Endodermal cell (in vitro differentiated cells): ENCODE measurements around the gene ALKBH5. TPM values are rescaled to one million over a fixed set of nuclear protein-coding genes. Genes with fewer than 3 reads are reported as not detected.
A peak's percentile ranks its signal among the peaks of the same experiment; 100 is the strongest.

Experiments
- DNase-seq: peaks from one replicate; pipeline ENCODE4 v3.0.0-alpha.2; 2017
- H3K27ac ChIP-seq: 2 replicates; pipeline ENCODE4 v1.5.1; 2013; ENCODE audit warnings: mild to moderate bottlenecking, low read depth, low read length, moderate library complexity
- H3K27me3 ChIP-seq: 2 replicates; pipeline ENCODE4 v1.6.1; 2013; ENCODE audit warnings: mild to moderate bottlenecking, low read length, moderate library complexity; ENCODE audit not compliant: insufficient read depth, control insufficient read depth, poor library complexity, severe bottlenecking
- H3K36me3 ChIP-seq: 2 replicates; pipeline ENCODE4 v1.7.0; 2013; ENCODE audit warnings: mild to moderate bottlenecking, low read length, moderate library complexity; ENCODE audit not compliant: control insufficient read depth, insufficient read depth
- H3K4me1 ChIP-seq: one replicate; pipeline ENCODE4 v1.7.0; 2013; ENCODE audit warnings: low read length; ENCODE audit not compliant: control insufficient read depth, insufficient read depth
- H3K4me3 ChIP-seq: 2 replicates; pipeline ENCODE4 v1.5.1; 2013; ENCODE audit warnings: mild to moderate bottlenecking, low read length, moderate library complexity
- H3K9ac ChIP-seq: 2 replicates; pipeline ENCODE4 v1.6.1; 2013; ENCODE audit warnings: mild to moderate bottlenecking, low read length, moderate library complexity; ENCODE audit not compliant: poor library complexity, severe bottlenecking; ENCODE audit errors: extremely low read depth
- H3K9me3 ChIP-seq: 2 replicates; pipeline ENCODE4 v1.6.1; 2013; ENCODE audit warnings: mild to moderate bottlenecking, low read length, moderate library complexity; ENCODE audit not compliant: control insufficient read depth
- H3K27ac Mint-ChIP-seq: 2 replicates; pipeline ENCODE4 v1.8.0; 2020; ENCODE audit warnings: mixed read lengths
- H3K27me3 Mint-ChIP-seq: 2 replicates; pipeline ENCODE4 v1.8.0; 2021; ENCODE audit warnings: mild to moderate bottlenecking, mixed read lengths; ENCODE audit not compliant: insufficient read depth
- H3K36me3 Mint-ChIP-seq: 2 replicates; pipeline ENCODE4 v1.8.0; 2020; ENCODE audit warnings: low read depth, mixed read lengths
- H3K4me1 Mint-ChIP-seq: 2 replicates; pipeline ENCODE4 v1.8.0; 2020; ENCODE audit warnings: mixed read lengths
- H3K4me3 Mint-ChIP-seq: 2 replicates; pipeline ENCODE4 v1.8.0; 2020; ENCODE audit warnings: mild to moderate bottlenecking, moderate library complexity, mixed read lengths
- H3K9me3 Mint-ChIP-seq: 2 replicates; pipeline ENCODE4 v1.8.0; 2020; ENCODE audit warnings: mild to moderate bottlenecking, mixed read lengths
- CTCF ChIP-seq: fragments of 200-600 bp; sonication (generic); conservative IDR thresholded peaks from 2 replicates; pipeline ENCODE4 v1.5.0; 2021; ENCODE audit warnings: antibody characterized with exemption, mild to moderate bottlenecking
- WGBS, 2 experiments: methylation state at CpG; one replicate each; pipeline versions ENCODE4 v1.1.5 to v1.1.7; 2013; ENCODE audit warnings: missing lambda C conversion rate in 2 of 2, mixed read lengths in 1 of 2; ENCODE audit not compliant: insufficient coverage in 1 of 2, insufficient read length in 1 of 2; 5-methylcytosine and 5-hydroxymethylcytosine counted together
- total RNA-seq, 2 donors: library from RNA; stranded (reverse); fragmentation: NEBNext Ultra II Directional in 1 of 2; extraction: Animal tissue kit (Norgen Biotek cat#: 25700) in 1 of 2; gene quantifications; 2 replicates in 1 of 2; 3 replicates in 1 of 2; pipeline ENCODE4 v1.2.1, GENCODE V29; 2021

The ALKBH5 gene
- total RNA-seq, 2 donors from 2014 or later: 64.1 to 80.9 TPM

GRCh38 chr17:18158022-18158600 lies 25.5 kb upstream of the ALKBH5 start:
- Mint-ChIP-seq H3K9me3 (no peaks in the 10 kb centered on the region), H3K4me3 (peak overlapping the region; percentile 80), H3K4me1 (no peaks in the 10 kb centered on the region), H3K36me3 (no peaks in the 10 kb centered on the region), H3K27me3 (no peaks in the 10 kb centered on the region), H3K27ac (peak overlapping the region; percentile 90)
- Histone ChIP-seq H3K9ac (no peak overlapping the region), H3K4me1 (no peaks in the 10 kb centered on the region), H3K27me3 (no peaks in the 10 kb centered on the region), H3K27ac (no peak overlapping the region), H3K9me3 (no peaks in the 10 kb centered on the region), H3K4me3 (peak overlapping the region; percentile 23), H3K36me3 (no peaks in the 10 kb centered on the region)
- WGBS, 2 experiments: 47 to 60% methylated on average over 12 to 26 of the region's 26 CpGs
- no peak for TF ChIP-seq CTCF
- peak; percentile 100 for DNase-seq

GRCh38 chr17:18159551-18160120 lies 24.0 kb upstream of the ALKBH5 start:
- Histone ChIP-seq H3K27me3 (no peaks in the 10 kb centered on the region), H3K27ac (no peak overlapping the region), H3K4me3 (no peak overlapping the region), H3K9ac (no peak overlapping the region), H3K36me3 (no peaks in the 10 kb centered on the region), H3K4me1 (no peaks in the 10 kb centered on the region), H3K9me3 (no peaks in the 10 kb centered on the region)
- TF ChIP-seq CTCF: no peak
- H3K36me3 Mint-ChIP-seq: no peaks in the 10 kb centered on the region
- no peak for DNase-seq
- no peaks in the 10 kb centered on the region for H3K4me1 Mint-ChIP-seq
- H3K27me3 Mint-ChIP-seq: no peaks in the 10 kb centered on the region
- peak overlapping the region; percentile 80 for H3K4me3 Mint-ChIP-seq
- H3K27ac Mint-ChIP-seq: no peak overlapping the region
- H3K9me3 Mint-ChIP-seq: no peaks in the 10 kb centered on the region
- WGBS, 2 experiments: 92 to 100% methylated on average over 1 to 3 of the region's 3 CpGs

GRCh38 chr17:18160128-18160856 lies 23.3 kb upstream of the ALKBH5 start:
- WGBS, 2 experiments: 82 to 95% methylated on average over 4 to 5 of the region's 5 CpGs
- Mint-ChIP-seq H3K27me3 (no peaks in the 10 kb centered on the region), H3K4me1 (no peaks in the 10 kb centered on the region), H3K27ac (no peak overlapping the region), H3K4me3 (no peak overlapping the region), H3K9me3 (no peaks in the 10 kb centered on the region), H3K36me3 (no peaks in the 10 kb centered on the region)
- TF ChIP-seq CTCF: no peak
- DNase-seq: no peak
- Histone ChIP-seq H3K9ac (no peak overlapping the region), H3K4me1 (no peaks in the 10 kb centered on the region), H3K36me3 (no peaks in the 10 kb centered on the region), H3K27me3 (no peaks in the 10 kb centered on the region), H3K9me3 (no peaks in the 10 kb centered on the region), H3K4me3 (no peak overlapping the region), H3K27ac (no peak overlapping the region)
